IPS-18c (cell line): Measurements from ENCODE around the gene FLNB.
A peak's percentile ranks its signal among the peaks of the same experiment; 100 is the strongest.
"Not testable (repeated sequence)": the region's sequence is repeated elsewhere in the genome, so short reads cannot be mapped to it uniquely, and the experiment has no call there.

Experiments used
- H3K4me3 ChIP-seq: 2 replicates; pipeline ENCODE4 v1.7.0; 2013; ENCODE audit warnings: low read depth, mild to moderate bottlenecking, low read length, moderate library complexity; ENCODE audit not compliant: insufficient read depth
- H3K9me3 ChIP-seq: one replicate; pipeline ENCODE4 v1.6.1; 2013; ENCODE audit warnings: mild to moderate bottlenecking, low read length, moderate library complexity; ENCODE audit not compliant: control insufficient read depth, insufficient read depth

The FLNB gene

DNA sequence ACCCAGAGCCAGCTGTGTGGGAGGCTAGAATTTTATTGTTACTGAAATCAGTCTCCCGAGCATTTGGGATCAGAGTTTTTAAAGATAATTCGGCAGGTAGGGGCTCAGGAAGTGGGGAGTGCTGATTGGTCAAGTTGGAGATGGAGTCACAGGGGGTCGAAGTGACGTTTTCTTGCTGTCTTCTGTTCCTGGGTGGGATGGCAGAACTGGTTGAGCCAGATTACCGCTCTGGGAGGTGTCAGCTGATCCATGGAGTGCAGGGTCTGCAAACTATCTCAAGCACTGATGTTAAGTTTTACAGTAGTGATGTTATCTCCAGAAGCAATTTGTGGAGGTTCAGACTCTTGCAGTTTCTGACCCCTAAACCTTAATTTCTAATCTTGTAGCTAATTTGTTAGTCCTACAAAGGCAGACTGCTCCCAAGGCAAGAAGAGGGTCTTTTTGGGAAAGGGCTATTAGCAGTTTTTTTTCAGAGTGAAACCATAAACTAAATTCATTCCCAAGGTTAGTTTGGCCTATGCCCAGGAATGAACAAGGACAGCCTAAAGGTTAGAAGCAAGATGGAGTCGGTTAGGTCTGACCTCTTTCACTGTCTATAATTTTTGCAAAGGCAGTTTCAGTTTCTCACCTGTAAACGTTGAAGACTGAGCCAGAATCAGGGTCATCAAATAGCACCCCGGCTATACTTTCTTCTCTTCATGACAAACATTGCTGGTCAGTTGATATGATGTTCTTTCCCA is 28.2 kb downstream of the FLNB start:
- Histone ChIP-seq H3K9me3 (no peaks in the 10 kb centered on the region), H3K4me3 (no peak overlapping the region)

DNA sequence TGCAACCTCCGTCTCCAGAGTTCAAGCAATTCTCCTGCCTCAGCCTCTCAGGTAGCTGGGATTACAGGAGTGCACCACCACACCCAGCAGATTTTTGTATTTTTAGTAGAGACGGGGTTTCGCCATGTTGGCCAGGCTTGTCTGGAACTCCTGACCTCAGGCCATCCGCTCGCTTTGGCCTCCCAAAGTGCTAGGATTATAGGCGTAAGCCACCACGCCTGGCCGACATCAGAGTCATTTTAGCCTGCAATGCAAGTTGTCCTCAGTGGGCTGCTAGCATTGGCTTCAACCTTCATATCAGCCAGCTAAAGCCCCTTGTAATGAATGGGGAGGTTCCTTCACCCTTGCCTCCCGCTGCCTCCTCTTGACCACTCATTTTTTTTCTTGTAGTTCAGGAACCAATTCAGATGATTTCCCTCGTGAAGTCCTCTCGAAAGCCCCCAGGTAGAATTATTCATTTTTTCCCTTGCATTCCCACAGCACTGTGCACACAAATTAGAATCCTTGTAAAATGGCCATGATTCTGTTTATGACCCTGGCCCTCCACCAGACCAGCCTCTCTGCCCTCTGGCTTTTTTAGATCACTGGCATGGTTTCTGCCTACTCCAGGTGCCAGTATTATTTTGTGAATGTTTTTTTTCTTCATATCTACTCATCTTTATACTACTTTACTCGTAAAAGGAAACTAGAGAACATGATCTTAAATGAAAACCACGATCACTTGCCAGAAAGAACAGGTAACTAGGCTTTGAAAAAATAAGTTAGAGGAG is 29.1 kb downstream of the FLNB start:
- H3K9me3 ChIP-seq, result no peaks in the 10 kb centered on the region

DNA sequence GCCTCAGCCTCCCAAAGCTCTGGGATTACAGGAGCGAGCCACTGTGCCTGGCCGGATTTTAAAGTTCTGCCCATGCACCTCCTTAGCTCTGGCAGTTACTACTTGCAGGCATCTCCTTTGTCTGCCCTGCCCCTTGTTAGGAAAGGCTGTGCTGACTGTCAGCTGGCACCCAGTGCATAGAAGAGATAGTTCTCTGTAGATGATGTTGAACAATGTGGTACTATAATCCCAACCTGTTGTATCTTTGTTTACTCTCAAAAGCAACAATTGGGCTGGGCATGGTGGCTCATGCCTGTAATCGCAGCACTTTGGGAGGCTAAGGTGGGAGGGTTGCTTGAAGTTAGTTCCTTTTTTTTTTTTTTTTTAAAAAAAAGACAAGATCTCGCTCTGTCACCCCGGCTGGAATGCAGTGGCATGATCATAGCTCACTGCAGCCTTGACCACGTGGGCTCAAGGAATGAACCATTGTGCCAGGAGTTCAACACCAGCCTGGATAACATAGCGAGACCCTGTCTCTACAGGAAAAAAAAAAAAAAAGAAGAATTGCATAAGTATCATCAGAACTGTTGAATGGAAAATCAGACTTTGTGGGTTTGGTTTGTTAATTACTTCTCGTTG is 30.6 kb downstream of the FLNB start:
- H3K4me3 ChIP-seq, result no peak overlapping the region
- H3K9me3 ChIP-seq, result no peaks in the 10 kb centered on the region

More for the DNA sequence above, 29.1 kb downstream of the FLNB start:
- no peak overlapping the region for H3K4me3 ChIP-seq

DNA sequence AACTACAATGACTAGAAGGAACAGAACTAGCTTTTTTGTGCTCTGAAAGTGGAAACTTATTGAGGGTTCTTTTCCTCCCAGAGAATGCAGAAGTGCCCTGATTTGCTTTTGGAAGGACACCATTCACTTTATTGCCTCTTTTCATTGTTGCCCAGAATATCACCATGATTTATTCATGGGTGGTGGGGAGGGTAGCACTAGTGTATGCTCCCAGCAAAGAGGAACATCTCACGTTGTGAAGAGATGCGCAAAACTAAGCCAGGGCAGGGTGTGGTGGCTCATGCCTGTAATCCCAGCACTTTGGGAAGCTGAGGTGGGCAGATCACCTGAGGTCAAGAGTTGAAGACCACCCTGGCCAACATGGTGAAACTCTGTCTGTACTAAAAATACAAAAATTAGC is 31.4 kb downstream of the FLNB start:
- H3K4me3 ChIP-seq, result no peak overlapping the region

DNA sequence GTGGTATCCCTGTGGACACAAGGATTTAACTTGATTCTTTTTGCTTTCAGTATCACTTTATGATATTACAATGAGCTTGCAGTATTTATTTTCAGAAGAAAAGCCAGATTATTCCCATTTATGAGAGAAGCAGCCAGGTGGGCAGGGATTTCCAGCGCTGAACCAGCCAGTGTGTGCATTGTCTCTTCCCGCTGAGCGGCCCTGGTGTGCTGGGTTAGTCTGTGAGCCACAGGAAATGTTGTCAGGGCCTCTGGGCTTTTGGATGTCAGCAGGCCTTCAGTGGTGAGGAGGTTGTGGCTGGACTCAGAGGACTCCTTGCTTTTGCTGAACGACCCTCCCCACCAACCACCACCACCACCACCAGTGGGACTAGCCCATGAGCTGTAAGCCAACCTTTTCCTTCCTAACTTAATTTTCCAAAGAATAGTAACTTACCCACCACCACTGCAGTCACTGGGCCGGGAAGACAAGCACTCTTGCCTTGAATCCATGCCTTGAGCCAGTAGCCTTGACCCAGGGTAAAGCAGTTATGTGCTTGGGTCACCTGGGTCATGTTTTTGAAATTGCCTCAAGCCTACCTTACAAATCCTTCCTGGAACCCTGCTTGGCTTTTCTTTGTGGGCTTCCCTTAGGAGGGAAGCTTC is 33.1 kb downstream of the FLNB start:
- Histone ChIP-seq H3K4me3 (no peak overlapping the region), H3K9me3 (no peaks in the 10 kb centered on the region)

More for the DNA sequence above, 31.4 kb downstream of the FLNB start:
- H3K9me3 ChIP-seq, result no peaks in the 10 kb centered on the region

DNA sequence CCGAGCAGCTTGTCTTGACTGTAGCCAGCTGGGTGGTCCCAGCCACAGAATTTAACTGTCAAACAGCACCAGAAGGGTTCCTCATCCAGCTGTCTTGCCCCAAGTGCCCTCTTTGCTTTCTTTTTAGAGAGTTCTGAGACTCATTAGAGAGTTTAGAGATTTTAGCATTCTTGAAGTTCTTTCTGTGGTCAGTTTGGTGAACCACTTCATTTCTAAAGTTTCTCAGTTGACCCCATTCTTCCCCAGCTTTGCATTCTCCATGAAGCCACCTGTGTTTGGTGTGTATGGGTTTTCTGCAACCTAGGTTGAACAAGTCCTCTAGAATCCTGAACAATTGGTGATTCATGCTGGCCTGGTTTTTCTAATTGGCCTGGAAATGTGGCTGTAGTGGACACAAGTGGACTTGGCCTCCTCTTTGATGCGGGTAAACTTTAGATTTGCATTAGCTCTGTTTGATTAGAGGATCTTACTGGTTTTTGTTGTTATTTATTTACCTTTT is 33.7 kb downstream of the FLNB start:
- Histone ChIP-seq H3K9me3 (no peaks in the 10 kb centered on the region), H3K4me3 (no peak overlapping the region)

DNA sequence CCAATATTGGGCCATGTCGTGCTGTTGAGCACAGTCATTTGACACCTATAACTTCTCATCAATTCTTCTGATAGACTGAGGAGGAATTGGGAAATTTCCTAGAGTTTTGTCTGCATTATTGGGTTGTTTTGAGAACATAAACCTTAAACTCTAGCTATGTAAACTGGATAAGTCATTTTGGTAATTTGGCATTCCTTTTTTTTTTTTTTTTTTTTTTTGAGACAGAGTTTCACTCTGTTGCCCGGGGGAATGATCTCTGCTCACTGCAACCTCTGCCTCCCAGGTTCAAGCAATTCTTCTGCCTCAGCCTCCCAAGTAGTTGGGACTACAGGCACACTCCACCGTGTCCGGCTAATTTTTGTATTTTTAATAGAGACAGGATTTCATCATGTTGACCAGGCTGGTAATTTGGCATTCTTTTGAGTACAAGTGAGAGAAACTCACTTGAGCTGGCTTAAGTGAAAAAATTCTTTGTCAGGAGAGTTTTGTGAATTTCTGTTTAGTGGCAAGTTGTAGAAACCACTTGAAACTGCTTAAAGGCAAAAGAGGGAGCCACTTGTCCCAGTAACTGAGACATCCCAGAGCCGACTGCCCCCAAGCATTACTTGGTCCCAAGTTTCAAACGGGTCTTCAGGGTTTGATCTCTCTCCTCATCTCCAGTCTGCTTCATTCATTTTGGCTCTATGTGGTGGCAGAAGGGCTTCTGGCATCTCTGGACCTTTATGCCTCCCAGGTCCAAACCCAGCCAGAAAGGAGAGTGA is 34.9 kb downstream of the FLNB start:
- no peak overlapping the region for H3K4me3 ChIP-seq
- H3K9me3 ChIP-seq, result no peaks in the 10 kb centered on the region

DNA sequence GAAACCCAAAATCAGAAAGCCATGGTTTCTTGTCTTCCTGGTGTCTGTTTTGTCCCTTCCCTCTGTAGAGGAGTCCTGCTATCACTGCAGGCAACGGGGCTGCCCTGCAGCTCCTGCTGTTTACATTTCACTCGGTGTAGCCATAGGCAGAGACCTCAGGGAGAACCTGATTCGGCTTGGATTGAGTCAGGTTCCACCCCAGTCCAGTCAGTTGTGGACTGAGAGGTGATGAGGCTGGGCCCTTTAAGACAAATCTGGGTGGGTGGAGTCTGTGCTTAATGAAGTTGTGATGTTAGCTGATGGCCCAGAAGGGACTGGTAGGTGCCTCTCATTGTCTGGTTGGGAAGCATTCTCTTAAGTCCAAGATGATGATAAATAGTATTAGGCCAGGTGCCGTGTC is 35.7 kb downstream of the FLNB start:
- no peaks in the 10 kb centered on the region for H3K9me3 ChIP-seq

DNA sequence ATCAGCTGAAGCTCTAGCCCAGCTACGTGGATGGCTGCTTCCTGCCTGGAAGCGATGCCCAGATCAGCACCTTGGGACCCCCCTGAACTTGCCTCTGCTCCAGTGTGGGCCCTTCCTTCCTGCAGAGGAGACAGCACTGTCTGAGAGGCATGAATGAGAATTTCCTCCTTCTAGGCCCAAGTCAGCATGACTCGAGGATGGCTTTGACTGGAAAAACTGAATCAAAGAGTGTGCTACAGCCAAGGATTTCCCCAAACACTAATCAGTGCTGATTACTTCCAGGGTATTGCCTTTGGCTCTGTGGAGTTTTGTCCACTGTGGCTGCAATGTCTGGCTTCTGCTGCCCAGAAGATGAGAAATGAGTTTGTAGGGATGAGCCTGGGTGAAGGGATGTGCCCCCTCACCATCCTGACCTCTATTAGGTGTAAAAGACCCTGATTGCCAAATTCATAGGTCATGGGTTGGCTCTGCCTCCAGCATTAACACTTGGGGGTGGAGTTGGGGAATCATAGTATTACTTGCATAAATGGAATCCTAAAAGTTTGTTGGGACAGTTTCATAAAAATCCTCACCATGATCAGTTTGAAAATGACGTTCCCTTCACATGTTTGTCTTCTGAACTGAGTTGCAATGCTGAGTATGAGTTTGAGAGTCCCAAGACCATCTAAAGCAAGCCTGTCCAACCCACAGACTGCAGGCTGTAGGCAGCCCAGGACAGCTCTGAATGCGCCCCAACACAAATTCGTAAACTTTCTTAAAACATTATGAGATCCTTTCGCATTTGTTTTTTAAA is 36.7 kb downstream of the FLNB start:
- Histone ChIP-seq H3K4me3 (no peak overlapping the region), H3K9me3 (no peaks in the 10 kb centered on the region)

More for the DNA sequence above, 35.7 kb downstream of the FLNB start:
- H3K4me3 ChIP-seq, result no peak overlapping the region

DNA sequence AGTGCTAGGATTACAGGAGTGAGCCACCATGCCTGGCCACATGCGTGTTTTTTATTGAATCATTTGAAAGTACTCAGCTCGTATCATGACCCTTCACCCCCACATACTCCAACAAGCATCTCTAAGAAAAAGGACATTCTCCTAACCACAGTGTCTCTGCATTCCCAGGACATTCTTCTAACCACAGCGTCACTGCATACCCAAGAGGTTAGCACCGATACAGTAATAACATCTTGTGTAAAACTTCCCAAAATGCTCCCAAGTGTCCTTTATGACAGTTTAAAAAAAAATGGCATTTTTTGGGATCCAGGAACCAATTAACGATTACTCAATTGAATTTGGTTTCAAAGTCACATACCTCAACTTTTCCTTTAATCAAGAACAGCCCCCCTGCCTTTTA is 39.6 kb downstream of the FLNB start:
- Histone ChIP-seq H3K4me3 (no peak overlapping the region), H3K9me3 (no peaks in the 10 kb centered on the region)

DNA sequence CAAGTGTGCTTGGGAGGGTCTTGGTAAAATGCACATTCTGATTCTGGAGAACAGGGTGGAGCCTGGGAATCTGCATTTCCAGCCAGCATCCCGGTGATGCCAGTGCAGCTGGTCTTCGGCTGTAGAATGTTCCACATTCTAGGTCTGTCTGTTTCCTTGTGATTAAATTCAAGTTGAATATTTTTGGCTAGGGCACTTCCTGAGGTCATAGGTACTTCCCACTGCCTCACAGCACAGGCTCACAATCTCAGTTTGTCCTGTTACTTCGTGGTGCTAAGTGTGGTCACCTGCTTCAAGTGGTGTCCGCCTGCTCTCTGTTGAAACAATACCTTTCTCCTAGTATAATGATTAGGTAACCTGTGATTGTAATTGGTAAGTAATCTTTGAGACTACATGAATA is 40.1 kb downstream of the FLNB start:
- H3K4me3 ChIP-seq, result no peak overlapping the region
- no peaks in the 10 kb centered on the region for H3K9me3 ChIP-seq

DNA sequence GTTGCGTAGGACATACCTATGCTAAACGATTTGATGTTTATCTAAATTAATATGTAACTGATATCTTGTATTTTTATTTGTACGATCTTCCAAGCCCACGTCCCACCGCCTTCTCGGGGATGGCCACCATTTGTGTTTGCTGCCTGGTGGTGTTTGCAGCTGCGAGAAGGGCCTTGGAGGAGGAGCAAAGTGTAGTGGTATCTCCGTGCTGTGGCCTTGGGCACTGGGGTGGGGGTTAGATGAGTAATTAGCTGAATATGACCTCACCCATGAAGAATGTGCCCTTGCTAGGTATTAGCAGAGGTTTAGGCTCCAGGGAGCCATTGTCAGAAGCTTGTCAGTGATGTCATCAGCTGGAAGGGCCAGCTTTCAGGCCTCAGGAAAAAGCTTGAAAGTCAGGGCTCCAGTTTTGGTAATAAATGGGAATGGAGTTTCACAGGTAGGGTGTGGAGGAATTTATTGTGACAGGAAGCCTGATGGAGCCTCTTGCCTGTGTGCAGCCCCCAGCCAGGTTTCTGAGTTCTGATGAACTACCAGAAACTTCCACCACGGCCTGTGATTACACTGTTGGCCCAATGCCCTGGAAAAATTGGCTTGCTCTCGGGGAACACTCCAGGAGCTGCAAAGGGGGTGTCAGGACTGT is 41.0 kb downstream of the FLNB start:
- Histone ChIP-seq H3K9me3 (no peaks in the 10 kb centered on the region), H3K4me3 (0 out of 2 replicates have a peak overlapping the region, but pooled peaks have one; percentile 2)

DNA sequence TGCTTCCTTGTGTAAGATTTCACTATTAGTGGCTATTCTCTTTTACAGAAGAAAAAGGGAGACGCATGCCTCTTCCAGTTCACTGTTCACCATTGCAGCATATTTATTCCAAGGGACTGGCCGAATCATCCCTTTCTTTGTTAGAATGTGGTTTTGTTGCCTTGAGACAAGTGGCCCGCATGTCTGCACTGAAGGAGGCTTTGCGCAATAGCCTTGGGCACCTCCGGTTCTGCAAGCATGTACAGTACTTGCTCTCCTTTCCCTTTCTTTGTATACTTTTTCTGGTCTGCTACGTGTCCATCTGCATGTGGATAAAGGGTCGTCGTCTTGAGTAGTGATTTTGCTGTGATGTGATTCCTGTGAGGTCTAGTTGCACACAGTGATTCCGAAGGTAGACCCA is 43.0 kb downstream of the FLNB start:
- Histone ChIP-seq H3K9me3 (no peaks in the 10 kb centered on the region), H3K4me3 (no peak overlapping the region)

DNA sequence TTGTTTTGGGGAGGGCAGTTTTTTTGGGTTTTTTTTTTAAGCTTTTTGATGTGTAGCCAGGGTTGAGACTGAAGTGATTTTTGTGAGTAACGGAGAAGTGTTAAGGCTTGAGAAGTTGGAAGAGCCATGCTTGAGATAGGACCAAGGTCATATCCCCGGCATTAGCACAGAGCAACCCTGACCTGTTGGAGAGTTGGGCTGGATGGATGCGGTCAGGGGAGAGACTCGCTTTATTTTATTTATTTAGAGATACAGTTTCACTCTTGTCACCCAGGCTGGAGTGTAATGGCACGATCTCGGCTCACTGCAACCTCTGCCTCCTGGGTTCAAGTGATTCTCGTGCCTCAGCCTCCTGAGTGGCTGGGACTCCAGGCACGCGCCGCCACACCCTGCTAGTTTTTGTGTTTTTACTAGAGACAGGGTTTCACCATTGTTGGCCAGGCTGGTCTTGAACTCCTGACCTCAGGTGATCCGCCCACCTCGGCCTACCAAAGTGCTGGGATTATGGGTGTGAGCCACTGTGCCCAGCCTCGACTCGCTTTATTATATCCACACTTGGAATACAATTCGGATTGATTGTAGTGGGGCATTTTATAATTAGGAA is 43.5 kb downstream of the FLNB start:
- H3K9me3 ChIP-seq, result not testable (repeated sequence)

More for the DNA sequence above, 43.5 kb downstream of the FLNB start:
- not testable (repeated sequence) for H3K4me3 ChIP-seq
